OCI-LY3 (cell line): ENCODE results near the gene RNF138.

Experiments
- H2AFZ ChIP-seq: fragments of 200-600, 300-600 bp; shearing (Covaris generic); 2 replicates; pipeline ENCODE4 v1.6.0; 2014; ENCODE audit warnings: antibody characterized with exemption, low read depth, low read length
- H3K27ac ChIP-seq: fragments of 200-600, 300-600 bp; sonication (generic); 2 replicates; pipeline ENCODE4 v1.5.1; 2014; ENCODE audit warnings: mild to moderate bottlenecking, low read length, moderate library complexity, mixed read lengths
- H3K27me3 ChIP-seq: fragments of 200-600, 300-600 bp; sonication (generic); 2 replicates; pipeline ENCODE4 v1.6.1; 2014; ENCODE audit warnings: low read depth, low read length, mixed read lengths
- H3K36me3 ChIP-seq: fragments of 200-600, 300-600 bp; sonication (generic); replicated peaks from 2 replicates; pipeline ENCODE3; 2014; ENCODE audit warnings: low read depth, low read length, mixed read lengths
- H3K4me1 ChIP-seq: fragments of 300-600, 200-600 bp; sonication (generic); 2 replicates; pipeline ENCODE4 v1.6.1; 2014; ENCODE audit warnings: low read length, mixed read lengths
- H3K4me2 ChIP-seq: fragments of 200-600, 300-600 bp; sonication (generic); 2 replicates; pipeline ENCODE4 v1.6.1; 2014; ENCODE audit warnings: low read length, mixed read lengths
- H3K4me3 ChIP-seq: fragments of 300-600, 200-600 bp; sonication (generic); 2 replicates; pipeline ENCODE4 v1.5.1; 2014; ENCODE audit warnings: antibody characterized with exemption, mild to moderate bottlenecking, low read length, moderate library complexity
- H3K79me2 ChIP-seq: fragments of 300-600, 200-600 bp; shearing (Covaris generic); 2 replicates; pipeline ENCODE4 v1.6.1; 2014; ENCODE audit warnings: mild to moderate bottlenecking, low read length, mixed read lengths
- H3K9ac ChIP-seq: fragments of 300-600, 200-600 bp; shearing (Covaris generic); 2 replicates; pipeline ENCODE4 v1.6.0; 2014; ENCODE audit warnings: mild to moderate bottlenecking, low read length, moderate library complexity
- H3K9me3 ChIP-seq: fragments of 200-600, 300-600 bp; shearing (Covaris generic); 2 replicates; pipeline ENCODE4 v1.6.1; 2014; ENCODE audit warnings: low read length, mixed read lengths; ENCODE audit not compliant: insufficient read depth
- H4K20me1 ChIP-seq: fragments of 200-600, 300-600 bp; sonication (generic); 2 replicates; pipeline ENCODE4 v1.6.1; 2016; ENCODE audit warnings: low read length, mixed read lengths; ENCODE audit not compliant: insufficient read depth
- EZH2phosphoT487 ChIP-seq: fragments of 200-600 bp; shearing (Covaris generic); IDR thresholded peaks from 2 replicates; pipeline ENCODE4 v1.6.1; 2018; ENCODE audit warnings: antibody characterized with exemption, mixed run types, low read depth
- TF ChIP-seq, protein P1 (sequence below): fragments of 200-600, 300-600 bp; sonication (generic); IDR thresholded peaks from 2 replicates; pipeline ENCODE4 v1.5.1; 2014; ENCODE audit warnings: antibody characterized with exemption, low read length, low read depth

Gene RNF138

GRCh38 chr18:32056613-32057358, 34.9 kb upstream of the RNF138 start:
- no peaks in the 10 kb centered on the region for H4K20me1 ChIP-seq
- H3K4me1 ChIP-seq, result no peaks in the 10 kb centered on the region
- H3K4me2 ChIP-seq, result no peak overlapping the region
- no peaks in the 10 kb centered on the region for H3K36me3 ChIP-seq
- no peaks in the 10 kb centered on the region for H3K9me3 ChIP-seq
- TF ChIP-seq EZH2phosphoT487, result no peak
- TF ChIP-seq, protein P1, sequence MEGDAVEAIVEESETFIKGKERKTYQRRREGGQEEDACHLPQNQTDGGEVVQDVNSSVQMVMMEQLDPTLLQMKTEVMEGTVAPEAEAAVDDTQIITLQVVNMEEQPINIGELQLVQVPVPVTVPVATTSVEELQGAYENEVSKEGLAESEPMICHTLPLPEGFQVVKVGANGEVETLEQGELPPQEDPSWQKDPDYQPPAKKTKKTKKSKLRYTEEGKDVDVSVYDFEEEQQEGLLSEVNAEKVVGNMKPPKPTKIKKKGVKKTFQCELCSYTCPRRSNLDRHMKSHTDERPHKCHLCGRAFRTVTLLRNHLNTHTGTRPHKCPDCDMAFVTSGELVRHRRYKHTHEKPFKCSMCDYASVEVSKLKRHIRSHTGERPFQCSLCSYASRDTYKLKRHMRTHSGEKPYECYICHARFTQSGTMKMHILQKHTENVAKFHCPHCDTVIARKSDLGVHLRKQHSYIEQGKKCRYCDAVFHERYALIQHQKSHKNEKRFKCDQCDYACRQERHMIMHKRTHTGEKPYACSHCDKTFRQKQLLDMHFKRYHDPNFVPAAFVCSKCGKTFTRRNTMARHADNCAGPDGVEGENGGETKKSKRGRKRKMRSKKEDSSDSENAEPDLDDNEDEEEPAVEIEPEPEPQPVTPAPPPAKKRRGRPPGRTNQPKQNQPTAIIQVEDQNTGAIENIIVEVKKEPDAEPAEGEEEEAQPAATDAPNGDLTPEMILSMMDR, result no peak
- no peak overlapping the region for H3K4me3 ChIP-seq
- H2AFZ ChIP-seq, result no peak overlapping the region
- no peak overlapping the region for H3K9ac ChIP-seq
- no peaks in the 10 kb centered on the region for H3K27me3 ChIP-seq
- no peaks in the 10 kb centered on the region for H3K79me2 ChIP-seq
- H3K27ac ChIP-seq, result no peak overlapping the region

- Histone ChIP-seq H3K27me3 (no peaks in the 10 kb centered on the region), H3K36me3 (no peaks in the 10 kb centered on the region), H3K4me1 (no peaks in the 10 kb centered on the region), H3K79me2 (no peaks in the 10 kb centered on the region), H2AFZ (no peak overlapping the region), H3K4me2 (no peak overlapping the region), H3K4me3 (no peak overlapping the region), H4K20me1 (no peaks in the 10 kb centered on the region), H3K9ac (no peak overlapping the region), H3K27ac (no peak overlapping the region), H3K9me3 (no peaks in the 10 kb centered on the region)
- TF ChIP-seq EZH2phosphoT487, result no peak
- TF ChIP-seq, protein P1, result no peak
These were observed 34.0 kb upstream of the RNF138 start for GRCh38 chr18:32057624-32058165.

DNA sequence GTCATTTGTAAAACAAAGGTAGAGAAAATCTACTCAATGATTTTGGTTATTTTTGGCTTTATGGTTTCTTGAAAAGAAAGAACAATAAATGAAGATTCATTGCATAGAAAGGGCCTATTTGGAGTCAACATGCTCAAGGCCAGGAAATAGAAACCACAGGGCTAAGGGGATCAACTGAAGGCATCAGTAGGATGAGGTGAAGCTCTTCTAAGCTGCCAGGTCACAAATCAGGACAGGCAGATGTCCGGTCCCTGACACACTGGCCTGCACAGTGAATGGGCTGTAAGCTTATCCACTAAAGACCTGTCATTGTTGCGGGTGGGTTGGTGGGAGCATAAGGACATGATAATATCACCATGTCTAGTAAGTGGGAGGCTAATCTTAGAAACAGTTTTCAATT, 31.6 kb upstream of the RNF138 start:
- no peak overlapping the region for H3K4me2 ChIP-seq
- H3K4me3 ChIP-seq, result no peak overlapping the region
- H3K9me3 ChIP-seq, result no peaks in the 10 kb centered on the region
- H3K36me3 ChIP-seq, result no peaks in the 10 kb centered on the region
- H3K4me1 ChIP-seq, result no peaks in the 10 kb centered on the region
- no peaks in the 10 kb centered on the region for H4K20me1 ChIP-seq
- H3K27ac ChIP-seq, result no peak overlapping the region
- no peak overlapping the region for H2AFZ ChIP-seq
- no peak overlapping the region for H3K9ac ChIP-seq
- no peaks in the 10 kb centered on the region for H3K27me3 ChIP-seq
- H3K79me2 ChIP-seq, result no peaks in the 10 kb centered on the region
- TF ChIP-seq, protein P1, result no peak
- TF ChIP-seq EZH2phosphoT487, result no peak

DNA sequence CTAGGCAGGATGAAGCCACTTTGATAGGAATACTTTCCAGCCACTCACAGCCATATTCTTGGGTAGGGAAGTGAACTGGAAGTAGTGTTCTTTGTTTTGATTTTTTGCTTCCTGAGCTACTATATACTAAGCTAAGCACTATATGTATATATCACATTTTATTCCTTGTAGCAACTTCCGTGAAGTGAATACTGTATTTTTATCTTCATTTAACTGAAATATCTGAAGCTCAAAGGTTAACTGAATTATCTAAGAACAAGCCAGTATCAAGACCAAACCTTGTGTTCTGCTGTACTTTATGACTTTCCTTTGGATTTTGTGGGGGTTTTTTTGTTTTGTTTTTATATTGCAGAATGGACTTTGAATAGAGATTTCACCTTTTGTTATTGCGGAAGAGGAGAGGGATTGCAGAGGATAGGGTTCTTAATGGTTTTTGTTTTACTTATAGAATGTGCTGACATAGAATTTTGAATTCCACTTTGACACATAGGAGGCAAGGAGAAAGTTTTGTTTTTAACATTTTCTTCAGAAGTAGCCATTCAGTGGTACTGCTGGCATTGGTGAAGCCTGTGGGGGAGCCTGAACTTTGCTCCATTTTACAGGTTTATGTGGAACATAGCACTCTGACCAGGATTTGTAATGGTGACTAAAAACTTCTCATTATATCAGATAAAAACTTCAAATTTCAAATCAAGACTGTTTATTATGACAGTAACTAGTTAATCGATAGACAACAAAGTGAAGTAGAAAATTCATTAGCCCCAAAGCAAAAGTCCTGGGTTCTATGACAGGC, 24.1 kb upstream of the RNF138 start:
- H3K27me3 ChIP-seq, result no peaks in the 10 kb centered on the region
- H3K4me1 ChIP-seq, result no peaks in the 10 kb centered on the region
- TF ChIP-seq EZH2phosphoT487, result no peak
- TF ChIP-seq, protein P1, result no peak
- H2AFZ ChIP-seq, result no peak overlapping the region
- no peak overlapping the region for H3K9ac ChIP-seq
- H4K20me1 ChIP-seq, result no peaks in the 10 kb centered on the region
- H3K9me3 ChIP-seq, result no peaks in the 10 kb centered on the region
- H3K27ac ChIP-seq, result no peak overlapping the region
- no peak overlapping the region for H3K4me3 ChIP-seq
- H3K4me2 ChIP-seq, result no peak overlapping the region
- H3K79me2 ChIP-seq, result no peaks in the 10 kb centered on the region
- no peaks in the 10 kb centered on the region for H3K36me3 ChIP-seq
